ENCODE results near the gene EGFR. TPM values are rescaled to one million over a fixed set of nuclear protein-coding genes. Genes with fewer than 3 reads are reported as not detected.

EGFR gene
- total RNA-seq, 2 donors from 2014 or later: 78.3 to 112 TPM

DNA sequence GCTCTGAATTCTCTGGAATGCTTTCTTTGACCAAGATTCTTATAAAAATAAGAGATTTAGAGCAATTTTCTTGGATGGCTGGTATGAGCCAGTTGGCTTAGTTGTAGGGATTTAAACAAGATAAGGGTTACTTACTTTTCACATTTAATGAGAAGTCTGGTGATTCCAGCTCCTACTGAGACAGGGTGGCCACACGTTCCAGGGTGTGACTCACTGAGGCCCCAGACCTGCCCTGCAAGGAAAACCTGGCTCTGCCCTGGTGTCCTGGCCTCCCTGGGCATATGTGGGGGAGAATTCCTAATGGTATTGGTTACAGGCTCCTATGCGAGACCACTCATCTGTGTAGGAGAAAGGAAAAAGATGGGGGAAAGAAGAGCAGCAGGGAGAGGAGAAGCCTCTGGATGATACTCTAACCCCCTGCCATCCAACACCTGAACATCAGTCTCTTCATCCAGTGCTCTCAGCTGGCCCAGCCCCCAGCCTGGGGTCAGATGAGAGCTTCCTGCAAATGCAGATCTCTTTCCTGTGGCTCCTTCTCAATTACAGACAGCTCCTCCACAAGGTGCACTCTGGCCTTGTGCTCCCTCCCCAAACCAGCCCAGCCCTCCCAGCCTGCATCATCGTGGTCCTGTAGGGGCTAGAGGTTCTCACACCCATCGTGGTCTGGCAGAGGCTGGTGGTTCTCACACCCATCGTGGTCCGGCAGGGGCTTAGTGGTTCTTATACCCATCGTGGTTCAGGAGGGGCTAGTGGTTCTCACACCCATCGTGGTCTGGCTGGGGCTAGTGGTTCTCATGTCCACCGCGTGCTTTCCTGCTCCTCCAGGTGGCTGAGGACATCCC lies 139.9 kb downstream of the EGFR start:
- no peaks in the 10 kb centered on the region for H3K4me1 ChIP-seq (replicated peaks)
- intact Hi-C loops (cut with DNase I): no loop called here
- DNase-seq (ENCODE audit: low spot score): no peak
- peaks cover 0 to 6% of the 10 kb centered on the region in 2 donors for H3K36me3 ChIP-seq
- TF ChIP-seq, protein P1, sequence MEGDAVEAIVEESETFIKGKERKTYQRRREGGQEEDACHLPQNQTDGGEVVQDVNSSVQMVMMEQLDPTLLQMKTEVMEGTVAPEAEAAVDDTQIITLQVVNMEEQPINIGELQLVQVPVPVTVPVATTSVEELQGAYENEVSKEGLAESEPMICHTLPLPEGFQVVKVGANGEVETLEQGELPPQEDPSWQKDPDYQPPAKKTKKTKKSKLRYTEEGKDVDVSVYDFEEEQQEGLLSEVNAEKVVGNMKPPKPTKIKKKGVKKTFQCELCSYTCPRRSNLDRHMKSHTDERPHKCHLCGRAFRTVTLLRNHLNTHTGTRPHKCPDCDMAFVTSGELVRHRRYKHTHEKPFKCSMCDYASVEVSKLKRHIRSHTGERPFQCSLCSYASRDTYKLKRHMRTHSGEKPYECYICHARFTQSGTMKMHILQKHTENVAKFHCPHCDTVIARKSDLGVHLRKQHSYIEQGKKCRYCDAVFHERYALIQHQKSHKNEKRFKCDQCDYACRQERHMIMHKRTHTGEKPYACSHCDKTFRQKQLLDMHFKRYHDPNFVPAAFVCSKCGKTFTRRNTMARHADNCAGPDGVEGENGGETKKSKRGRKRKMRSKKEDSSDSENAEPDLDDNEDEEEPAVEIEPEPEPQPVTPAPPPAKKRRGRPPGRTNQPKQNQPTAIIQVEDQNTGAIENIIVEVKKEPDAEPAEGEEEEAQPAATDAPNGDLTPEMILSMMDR (IDR thresholded peaks at IDR 0.05): no peak
- TF ChIP-seq POLR2AphosphoS5 (IDR thresholded peaks at IDR 0.05) (no peak), POLR2A (IDR thresholded peaks at IDR 0.05) (no peak)
- H3K27ac ChIP-seq: no peak overlapping the region
- WGBS: 77% methylated on average over 10 of the region's 10 CpGs
- no peaks in the 10 kb centered on the region for H3K9me3 ChIP-seq
- H3K4me3 ChIP-seq: no peak overlapping the region
- no peaks in the 10 kb centered on the region for H3K27me3 ChIP-seq (replicated peaks; ENCODE audit: insufficient read depth)

- no peak overlapping the region for H3K27ac ChIP-seq
- DNase-seq (ENCODE audit: low spot score): no peak
- TF ChIP-seq, protein P1 (IDR thresholded peaks at IDR 0.05): no peak
- TF ChIP-seq POLR2AphosphoS5 (IDR thresholded peaks at IDR 0.05): no peak
- TF ChIP-seq POLR2A (IDR thresholded peaks at IDR 0.05): no peak
- H3K4me1 ChIP-seq (replicated peaks): no peaks in the 10 kb centered on the region
- H3K36me3 ChIP-seq: no peaks in the 10 kb centered on the region
- H3K9me3 ChIP-seq: no peaks in the 10 kb centered on the region
- 93% methylated on average over 4 of the region's 4 CpGs for WGBS
- no peaks in the 10 kb centered on the region for H3K27me3 ChIP-seq (replicated peaks; ENCODE audit: insufficient read depth)
- no peak overlapping the region for H3K4me3 ChIP-seq
- intact Hi-C loops (cut with DNase I): no loop called here
Observed at GRCh38 chr7:55160539-55160938, 141.7 kb downstream of the EGFR start.

- TF ChIP-seq POLR2A (IDR thresholded peaks at IDR 0.05) (no peak), POLR2AphosphoS5 (IDR thresholded peaks at IDR 0.05) (no peak)
- TF ChIP-seq, protein P1 (IDR thresholded peaks at IDR 0.05): no peak
- intact Hi-C loops (cut with DNase I): no loop called here
- Histone ChIP-seq H3K36me3 (no peaks in the 10 kb centered on the region), H3K27me3 (replicated peaks; ENCODE audit: insufficient read depth) (no peaks in the 10 kb centered on the region), H3K27ac (no peak overlapping the region), H3K4me3 (no peak overlapping the region), H3K4me1 (replicated peaks) (no peaks in the 10 kb centered on the region), H3K9me3 (no peaks in the 10 kb centered on the region)
- 100% methylated on average over 12 of the region's 16 CpGs for WGBS
- DNase-seq (ENCODE audit: low spot score): no peak
Observed at GRCh38 chr7:55161154-55161687, 142.4 kb downstream of the EGFR start.

- no peak for DNase-seq (ENCODE audit: low spot score)
- WGBS: 96% methylated on average over 3 of the region's 3 CpGs
- Histone ChIP-seq H3K27ac (no peak overlapping the region), H3K4me1 (replicated peaks) (no peaks in the 10 kb centered on the region), H3K27me3 (replicated peaks; ENCODE audit: insufficient read depth) (no peaks in the 10 kb centered on the region), H3K36me3 (no peaks in the 10 kb centered on the region), H3K9me3 (no peaks in the 10 kb centered on the region), H3K4me3 (no peak overlapping the region)
- intact Hi-C loops (cut with DNase I): no loop called here
- TF ChIP-seq, protein P1 (IDR thresholded peaks at IDR 0.05): no peak
- TF ChIP-seq POLR2AphosphoS5 (IDR thresholded peaks at IDR 0.05) (no peak), POLR2A (IDR thresholded peaks at IDR 0.05) (no peak)
Observed at GRCh38 chr7:55162476-55162875, 143.7 kb downstream of the EGFR start.

DNA sequence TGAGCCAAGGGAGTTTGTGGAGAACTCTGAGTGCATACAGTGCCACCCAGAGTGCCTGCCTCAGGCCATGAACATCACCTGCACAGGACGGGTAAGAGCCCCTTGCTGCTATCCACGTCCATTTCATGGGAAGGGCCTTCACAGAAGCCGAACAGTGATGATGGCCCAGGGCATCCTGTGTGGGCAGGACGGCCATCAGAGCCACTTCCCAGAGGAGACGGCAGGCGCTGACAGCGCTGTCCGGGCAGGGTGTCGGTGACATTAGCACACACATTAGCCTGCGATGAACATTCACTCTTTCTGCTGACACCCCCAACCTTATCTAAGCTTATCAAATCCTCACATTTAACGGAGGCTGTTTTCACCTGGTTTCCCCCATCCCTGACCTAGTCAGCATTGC lies 144.9 kb downstream of the EGFR start:
- no peak for DNase-seq (ENCODE audit: low spot score)
- WGBS: 88% methylated on average over 11 of the region's 11 CpGs
- intact Hi-C loops (cut with DNase I): no loop called here
- H3K4me1 ChIP-seq (replicated peaks): no peaks in the 10 kb centered on the region
- H3K9me3 ChIP-seq: no peaks in the 10 kb centered on the region
- TF ChIP-seq, protein P1 (IDR thresholded peaks at IDR 0.05): no peak
- TF ChIP-seq POLR2A (IDR thresholded peaks at IDR 0.05) (no peak), POLR2AphosphoS5 (IDR thresholded peaks at IDR 0.05) (no peak)
- no peak overlapping the region for H3K4me3 ChIP-seq
- H3K27me3 ChIP-seq (replicated peaks; ENCODE audit: insufficient read depth): no peaks in the 10 kb centered on the region
- no peak overlapping the region for H3K27ac ChIP-seq
- H3K36me3 ChIP-seq: no peaks in the 10 kb centered on the region

Data from prostate gland (tissue), 2 donors.